ENCODE data around the gene PDE4B. TPM values are rescaled to one million over a fixed set of nuclear protein-coding genes. Genes with fewer than 3 reads are reported as not detected.

Gene PDE4B
- 1.8 and 2.0 TPM in 2 replicates for total RNA-seq

GRCh38 chr1:65792669-65793358, at the start of gene PDE4B:
Gene PDE4B, plus strand, starts transcription at chr1:65792895.

